ENCODE measurements around the gene PIAS1.

GRCh38 chr15:68166847-68167246 lies 112.7 kb downstream of the PIAS1 start:
- TF ChIP-seq CTCF (IDR thresholded peaks at IDR 0.05; ENCODE audit: low read depth, low read length) (no peak), EZH2phosphoT487 (IDR thresholded peaks at IDR 0.05; ENCODE audit: low read depth) (no peak)
